ENCODE results near the gene PSPH. TPM values are rescaled to one million over a fixed set of nuclear protein-coding genes. Genes with fewer than 3 reads are reported as not detected.
A peak's percentile ranks its signal among the peaks of the same experiment; 100 is the strongest.
"Not testable (repeated sequence)": the region's sequence is repeated elsewhere in the genome, so short reads cannot be mapped to it uniquely, and the experiment has no call there.

The PSPH gene
- 81.0 and 103 TPM in 2 replicates for total RNA-seq (2014; rRNA removed)
- polyA plus RNA-seq (2012): 24.8 TPM

DNA sequence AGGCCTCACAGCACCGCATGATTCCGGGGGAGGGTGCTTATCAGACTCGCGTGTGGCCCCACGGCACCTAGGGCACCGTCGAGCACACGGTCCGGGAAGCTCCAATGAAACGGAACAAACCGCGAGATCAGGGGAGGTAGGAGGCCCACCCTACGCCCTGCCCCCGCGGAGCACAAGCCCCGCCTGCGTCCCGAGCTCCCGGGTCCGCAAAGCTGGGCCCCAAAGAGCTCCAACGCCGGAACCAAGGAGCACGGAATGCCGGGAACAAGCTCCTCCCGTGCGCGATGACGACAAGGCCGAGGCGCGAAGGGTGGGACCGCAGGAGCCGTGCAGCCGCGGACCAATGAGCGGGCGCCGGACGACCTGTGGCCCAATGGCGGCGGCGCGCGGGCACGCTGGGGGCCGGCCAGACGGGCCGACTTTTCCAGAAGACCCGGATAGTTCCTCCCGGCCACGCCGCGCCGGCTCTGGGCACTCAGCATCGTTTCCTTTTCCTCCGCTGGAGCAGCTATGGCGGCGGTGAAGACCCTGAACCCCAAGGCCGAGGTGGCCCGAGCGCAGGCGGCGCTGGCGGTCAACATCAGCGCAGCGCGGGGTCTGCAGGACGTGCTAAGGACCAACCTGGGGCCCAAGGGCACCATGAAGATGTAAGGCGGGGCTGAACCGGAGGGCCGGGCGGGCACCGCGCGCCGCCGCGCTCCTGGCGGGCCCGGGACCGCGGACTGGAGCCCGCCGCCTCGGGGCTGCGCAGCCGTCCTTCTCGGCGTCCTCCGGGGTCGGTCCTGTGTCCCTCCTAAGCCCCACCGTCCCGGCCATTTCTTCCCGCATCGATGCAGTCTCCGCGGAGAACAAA is at the start of gene PSPH, which contains the start of gene CCT6A:
PSPH (minus strand) TSS at position 106 of the 853 bp plus-strand sequence. CDS start 30,232 bp downstream, outside the sequence.
CCT6A (plus strand) TSS at position 427 of the 853 bp plus-strand sequence; CDS start at position 511, 84 bp downstream.
- DNase-seq (ENCODE audit: low read depth): peak; percentile 99

GRCh38 chr7:56099653-56100052 is 48.4 kb upstream of the PSPH start:
- no peak for DNase-seq (ENCODE audit: low read depth)

DNA sequence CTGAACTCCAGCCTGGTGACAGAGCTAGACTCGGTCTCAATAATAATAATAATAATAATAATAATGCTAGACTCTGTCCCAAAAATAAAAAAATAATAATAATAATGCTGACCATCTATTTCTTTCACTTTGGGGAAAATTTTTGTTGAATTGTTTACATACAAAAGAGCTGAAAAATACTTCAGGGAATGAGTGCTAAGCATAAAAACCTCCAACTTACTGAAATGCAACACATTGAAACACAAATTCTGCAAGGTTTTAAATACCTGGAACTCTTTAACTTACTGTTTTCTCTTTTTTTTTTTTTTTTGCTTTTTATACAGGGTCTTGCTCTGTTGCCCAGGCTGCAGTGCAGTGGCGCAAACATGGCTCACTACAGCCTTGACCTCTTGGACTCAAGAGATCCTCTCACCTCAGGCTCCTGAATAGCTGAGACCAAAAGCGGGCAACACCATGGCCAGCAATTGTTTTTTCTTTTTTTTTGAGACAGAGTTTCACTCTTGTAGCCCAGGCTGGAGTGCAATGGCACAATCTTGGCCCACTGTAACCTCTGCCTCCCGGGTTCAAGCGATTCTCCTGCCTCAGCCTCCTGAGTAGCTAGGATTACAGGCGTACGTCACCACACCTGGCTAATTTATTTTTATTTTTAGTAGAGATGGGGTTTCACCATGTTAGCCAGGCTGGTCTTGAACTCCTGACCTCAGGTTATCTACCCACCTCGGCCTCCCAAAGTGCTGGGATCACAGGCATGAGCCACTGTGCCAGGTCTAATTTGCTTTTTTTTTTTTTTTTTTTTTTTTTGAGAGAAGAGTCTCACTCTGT is 47.2 kb upstream of the PSPH start:
- not testable (repeated sequence) for DNase-seq (ENCODE audit: low read depth)

- DNase-seq (ENCODE audit: low read depth): peak; percentile 73
Observed at GRCh38 chr7:56097700-56098099, 46.5 kb upstream of the PSPH start.

GRCh38 chr7:56092789-56093531 is 41.7 kb upstream of the PSPH start, which contains the start of gene PHKG1:
Gene PHKG1 (minus strand): TSS chr7:56092952. CDS start chr7:56088941, 4,011 bp downstream.
- peak; percentile 83 for DNase-seq (ENCODE audit: low read depth)

GRCh38 chr7:56092388-56092787 is 41.1 kb upstream of the PSPH start:
- DNase-seq (ENCODE audit: low read depth): not testable (repeated sequence)

GRCh38 chr7:56091591-56091990 is 40.3 kb upstream of the PSPH start:
- DNase-seq (ENCODE audit: low read depth): no peak

DNA sequence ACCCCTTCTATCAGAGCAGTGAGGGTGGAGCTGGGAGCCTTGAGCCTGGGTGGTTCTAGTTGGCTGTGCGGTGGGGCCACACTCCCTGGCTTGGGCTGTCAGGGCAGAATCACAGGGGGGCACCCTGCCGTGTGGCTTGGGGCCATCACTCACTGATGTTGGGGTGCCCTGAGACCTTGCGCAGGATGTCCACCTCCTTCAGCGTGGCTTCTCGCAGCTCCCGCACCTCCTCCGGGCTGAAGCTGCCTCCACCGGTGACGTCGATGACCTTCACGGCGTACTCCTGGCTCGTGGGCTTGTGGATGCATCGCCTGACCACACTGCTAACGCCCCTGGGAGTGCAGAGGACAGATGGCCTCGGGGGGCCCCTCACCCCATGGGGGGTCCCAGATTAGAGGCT is 36.2 kb upstream of the PSPH start:
- no peak for DNase-seq (ENCODE audit: low read depth)

GRCh38 chr7:56086761-56087160 is 35.5 kb upstream of the PSPH start:
- DNase-seq (ENCODE audit: low read depth): no peak

DNA sequence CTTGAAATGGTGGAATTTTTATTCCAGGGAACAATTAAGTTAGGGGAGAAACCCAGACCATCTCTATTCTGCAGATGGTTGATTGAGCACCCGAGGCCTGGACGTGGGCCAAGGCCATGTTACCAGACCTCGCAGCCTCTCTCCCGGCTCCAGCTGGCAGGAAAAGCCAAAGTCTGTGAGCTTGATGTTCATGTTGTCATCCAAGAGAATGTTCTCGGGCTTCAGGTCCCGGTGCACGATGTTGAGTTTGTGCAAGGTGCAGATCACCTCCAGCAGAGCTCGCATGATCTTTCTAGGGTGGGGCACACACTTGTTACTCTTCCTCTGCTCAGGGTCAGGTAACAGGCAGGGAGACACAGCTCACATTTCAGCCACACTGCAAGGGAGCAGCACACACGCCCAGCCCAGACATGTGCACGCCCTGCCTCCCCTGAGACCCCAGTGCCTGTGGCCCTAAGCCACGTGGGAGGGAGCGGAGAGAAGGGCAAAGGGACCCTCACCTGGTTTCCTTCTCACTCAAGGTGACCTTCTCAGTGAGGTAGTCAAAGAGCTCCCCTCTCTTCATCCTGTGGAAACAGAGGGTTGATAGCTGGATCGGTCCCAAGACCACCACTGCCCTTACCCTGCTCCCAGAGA is 32.0 kb upstream of the PSPH start:
- DNase-seq (ENCODE audit: low read depth): no peak

- DNase-seq (ENCODE audit: low read depth): no peak
Observed at GRCh38 chr7:56081626-56082340, 30.5 kb upstream of the PSPH start.

DNA sequence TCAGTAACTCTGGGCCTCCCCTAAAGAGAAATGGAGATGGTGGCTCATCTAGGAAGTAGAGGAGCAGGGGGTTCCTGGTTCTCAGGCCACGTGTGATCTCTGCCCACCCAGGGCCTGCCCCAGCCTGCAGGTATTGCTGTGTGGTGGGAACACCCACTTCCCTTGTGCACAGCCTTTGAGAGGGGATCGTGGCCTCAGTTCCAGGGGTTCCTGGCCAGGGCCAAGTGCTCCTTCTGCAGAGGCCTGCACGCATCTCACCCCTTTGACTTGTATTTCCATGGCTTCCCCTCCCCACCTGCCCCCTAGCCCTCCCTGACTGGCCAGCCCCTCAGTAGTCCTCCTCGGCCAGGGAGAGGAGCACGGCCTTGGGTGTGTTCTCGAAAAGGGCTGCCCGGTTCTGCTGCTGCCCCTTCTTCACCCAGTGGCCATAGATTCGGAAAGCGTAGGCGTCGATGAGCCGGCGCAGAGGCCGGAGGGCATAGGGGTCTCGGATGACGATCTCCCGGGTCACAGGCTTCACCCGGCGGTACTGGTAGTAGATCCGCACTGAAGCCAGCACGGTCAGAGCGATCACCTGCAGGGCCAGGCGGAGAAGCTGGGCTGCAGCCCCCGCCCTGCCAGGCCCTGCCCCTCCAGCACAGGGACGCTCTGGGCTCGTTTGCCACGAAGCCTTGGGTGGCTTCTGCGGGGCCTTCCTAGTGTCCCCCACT is 29.6 kb upstream of the PSPH start:
- DNase-seq (ENCODE audit: low read depth): not testable (repeated sequence)

- DNase-seq (ENCODE audit: low read depth): peak; percentile 46
Observed at GRCh38 chr7:56079450-56080185, 28.4 kb upstream of the PSPH start.

GRCh38 chr7:56078196-56078595 is 27.0 kb upstream of the PSPH start:
- no peak for DNase-seq (ENCODE audit: low read depth)

DNA sequence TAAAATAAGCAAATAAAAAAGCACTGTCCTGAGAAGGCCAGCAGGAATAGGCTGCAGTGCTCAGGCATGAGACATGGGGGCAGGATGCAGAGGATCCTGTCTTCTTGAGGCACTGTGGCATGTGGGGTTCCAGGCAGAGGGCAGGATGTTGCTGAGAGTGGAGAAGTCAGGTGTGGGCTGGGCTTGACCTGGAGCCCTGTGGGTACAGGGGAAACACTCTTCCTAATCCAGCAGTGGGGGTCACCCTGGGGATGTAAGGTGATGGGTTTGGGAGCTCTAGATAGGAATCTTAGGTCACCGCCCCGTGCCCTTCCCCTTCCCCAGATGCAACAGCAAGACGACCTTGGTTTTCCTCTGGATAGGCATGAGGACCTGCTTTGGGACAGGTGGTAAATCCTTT is 26.4 kb upstream of the PSPH start:
- DNase-seq (ENCODE audit: low read depth): no peak

DNA sequence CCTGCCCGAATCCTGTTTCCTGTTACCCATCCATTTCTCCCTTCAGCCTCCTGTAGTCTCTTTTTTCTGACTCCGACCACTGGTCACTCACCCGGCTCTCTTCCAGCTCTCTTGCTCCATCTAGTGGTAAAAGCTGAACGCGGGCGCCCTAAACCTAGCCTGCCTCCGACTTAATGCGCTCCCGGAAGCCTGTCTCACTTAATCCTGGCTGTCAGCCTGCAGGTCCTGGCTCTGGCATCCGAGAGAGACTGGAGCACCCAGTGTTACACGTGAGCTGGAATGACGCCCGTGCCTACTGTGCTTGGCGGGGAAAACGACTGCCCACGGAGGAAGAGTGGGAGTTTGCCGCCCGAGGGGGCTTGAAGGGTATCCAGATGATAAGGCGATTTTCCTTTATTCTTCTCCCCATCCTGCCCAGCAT is 23.1 kb upstream of the PSPH start:
- DNase-seq (ENCODE audit: low read depth): peak; percentile 81

DNA sequence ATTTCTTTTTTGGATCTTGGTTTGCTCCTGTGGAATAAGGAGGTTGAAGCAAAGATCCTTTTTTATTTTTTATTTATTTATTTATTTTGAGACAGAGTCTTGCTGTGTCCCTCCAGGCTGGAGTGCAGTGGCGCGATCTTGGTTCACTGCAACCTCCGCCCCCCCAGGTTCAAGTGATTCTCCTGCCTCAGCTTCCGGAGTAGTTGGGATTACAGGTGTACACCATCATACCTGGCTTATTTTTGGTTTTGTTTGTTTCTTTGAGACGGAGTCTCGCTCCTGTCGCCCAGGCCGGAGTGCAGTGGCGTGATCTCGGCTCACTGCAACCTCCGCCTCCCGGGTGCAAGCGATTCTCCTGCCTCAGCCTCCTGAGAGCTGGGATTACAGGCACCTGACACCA is 15.1 kb upstream of the PSPH start:
- DNase-seq (ENCODE audit: low read depth): not testable (repeated sequence)

GRCh38 chr7:56063882-56064625 is 12.8 kb upstream of the PSPH start, which contains the start of gene SUMF2:
Gene SUMF2 (plus strand): TSS chr7:56064286. CDS start chr7:56064312, 26 bp downstream.
- peak; percentile 89 for DNase-seq (ENCODE audit: low read depth)

All from LHCN-M2 (cell line).